ENCODE data around the gene KLHL26.

KLHL26 gene

GRCh38 chr19:18612772-18613588, 23.8 kb upstream of the KLHL26 start, which contains the start of gene TMEM59L:
TSS of gene TMEM59L (plus strand) at chr19:18612870. CDS start at chr19:18612959, 89 bp downstream.
- DNase-seq (ENCODE audit: low read depth in 2 of 2): no peak

- no peak for DNase-seq (ENCODE audit: low read depth in 2 of 2)
These were observed 23.1 kb upstream of the KLHL26 start for GRCh38 chr19:18613589-18614234.

GRCh38 chr19:18616023-18616422, 20.8 kb upstream of the KLHL26 start:
- DNase-seq (ENCODE audit: low read depth in 2 of 2): no peak

- no peak for DNase-seq (ENCODE audit: low read depth in 2 of 2)
These were observed 19.3 kb upstream of the KLHL26 start for GRCh38 chr19:18617562-18617961.

GRCh38 chr19:18618236-18618635, 18.6 kb upstream of the KLHL26 start:
- DNase-seq (ENCODE audit: low read depth in 2 of 2): no peak

GRCh38 chr19:18620311-18620710, 16.5 kb upstream of the KLHL26 start:
- no peak for DNase-seq (ENCODE audit: low read depth in 2 of 2)

GRCh38 chr19:18620902-18621301, 15.9 kb upstream of the KLHL26 start:
- DNase-seq (ENCODE audit: low read depth in 2 of 2): no peak

- no peak for DNase-seq (ENCODE audit: low read depth in 2 of 2)
These were observed 9.9 kb upstream of the KLHL26 start for GRCh38 chr19:18626906-18627305.

GRCh38 chr19:18629166-18630088, 7.4 kb upstream of the KLHL26 start:
- no peak for DNase-seq (ENCODE audit: low read depth in 2 of 2)

GRCh38 chr19:18633321-18633720, 3.5 kb upstream of the KLHL26 start:
- no peak for DNase-seq (ENCODE audit: low read depth in 2 of 2)

GRCh38 chr19:18634612-18635297, 2.1 kb upstream of the KLHL26 start:
- DNase-seq (ENCODE audit: low read depth in 2 of 2): no peak

- no peak for DNase-seq (ENCODE audit: low read depth in 2 of 2)
These were observed 1.0 kb upstream of the KLHL26 start for GRCh38 chr19:18635831-18636182.

- DNase-seq (ENCODE audit: low read depth in 2 of 2): peak; percentile 97
These were observed 452 bp upstream of the KLHL26 start for GRCh38 chr19:18636183-18636968.

- DNase-seq (ENCODE audit: low read depth in 2 of 2): no peak
These were observed 1.1 kb downstream of the KLHL26 start for GRCh38 chr19:18637673-18638630.

- no peak for DNase-seq (ENCODE audit: low read depth in 2 of 2)
These were observed 2.9 kb downstream of the KLHL26 start for GRCh38 chr19:18639706-18640243.

- DNase-seq (ENCODE audit: low read depth in 2 of 2): no peak
These were observed 7.6 kb downstream of the KLHL26 start for GRCh38 chr19:18644196-18645034.

- no peak for DNase-seq (ENCODE audit: low read depth in 2 of 2)
These were observed 8.2 kb downstream of the KLHL26 start for GRCh38 chr19:18645035-18645511.
